ENCODE data around the gene TTC21B. TPM values are rescaled to one million over a fixed set of nuclear protein-coding genes. Genes with fewer than 3 reads are reported as not detected.

Gene TTC21B
- total RNA-seq, 4 donors from 2014 or later, result 27.6 to 79.2 (median 36.9) TPM

DNA sequence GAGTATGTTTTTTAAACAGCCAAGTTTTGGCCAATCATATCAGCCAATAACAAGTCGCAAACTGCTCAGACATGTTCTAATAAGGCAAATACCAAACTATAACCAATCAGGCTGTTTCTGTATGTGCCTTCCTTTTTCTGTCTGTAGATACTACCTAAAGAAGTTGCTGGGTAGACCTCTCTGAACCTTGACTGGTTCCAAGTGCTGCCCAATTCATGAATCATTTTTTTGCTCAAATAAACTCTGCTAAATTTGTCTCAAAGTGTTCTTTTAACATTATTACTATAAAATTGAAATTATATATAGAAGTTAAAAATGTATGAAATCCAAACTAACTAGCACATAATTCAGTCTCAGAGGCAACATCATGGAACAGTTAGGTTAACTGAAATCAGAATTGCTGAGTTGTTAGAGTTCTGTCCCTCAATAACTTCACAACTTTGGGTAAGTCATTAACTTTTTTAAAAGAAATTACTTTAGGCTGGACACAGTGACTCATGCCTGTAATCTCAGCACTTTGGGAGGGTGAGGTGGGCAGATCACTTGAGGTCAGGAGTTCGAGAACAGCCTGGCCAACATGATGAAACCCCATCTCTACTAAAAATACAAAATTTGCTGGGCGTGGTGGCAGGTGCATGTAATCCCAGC is 4.9 kb upstream of the TTC21B start:
- no peaks in the 10 kb centered on the region for H3K27me3 ChIP-seq
- H3K9me3 ChIP-seq, result no peaks in the 10 kb centered on the region
- H3K27ac ChIP-seq, result no peak overlapping the region
- H3K36me3 ChIP-seq, result no peaks in the 10 kb centered on the region
- TF ChIP-seq, protein P1, sequence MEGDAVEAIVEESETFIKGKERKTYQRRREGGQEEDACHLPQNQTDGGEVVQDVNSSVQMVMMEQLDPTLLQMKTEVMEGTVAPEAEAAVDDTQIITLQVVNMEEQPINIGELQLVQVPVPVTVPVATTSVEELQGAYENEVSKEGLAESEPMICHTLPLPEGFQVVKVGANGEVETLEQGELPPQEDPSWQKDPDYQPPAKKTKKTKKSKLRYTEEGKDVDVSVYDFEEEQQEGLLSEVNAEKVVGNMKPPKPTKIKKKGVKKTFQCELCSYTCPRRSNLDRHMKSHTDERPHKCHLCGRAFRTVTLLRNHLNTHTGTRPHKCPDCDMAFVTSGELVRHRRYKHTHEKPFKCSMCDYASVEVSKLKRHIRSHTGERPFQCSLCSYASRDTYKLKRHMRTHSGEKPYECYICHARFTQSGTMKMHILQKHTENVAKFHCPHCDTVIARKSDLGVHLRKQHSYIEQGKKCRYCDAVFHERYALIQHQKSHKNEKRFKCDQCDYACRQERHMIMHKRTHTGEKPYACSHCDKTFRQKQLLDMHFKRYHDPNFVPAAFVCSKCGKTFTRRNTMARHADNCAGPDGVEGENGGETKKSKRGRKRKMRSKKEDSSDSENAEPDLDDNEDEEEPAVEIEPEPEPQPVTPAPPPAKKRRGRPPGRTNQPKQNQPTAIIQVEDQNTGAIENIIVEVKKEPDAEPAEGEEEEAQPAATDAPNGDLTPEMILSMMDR (IDR thresholded peaks at IDR 0.05), result no peak
- TF ChIP-seq POLR2A (IDR thresholded peaks at IDR 0.05), result no peak
- DNase-seq, result no peak
- no peak overlapping the region for H3K4me3 ChIP-seq
- intact Hi-C loops (cut with DNase I; ENCODE audit: low total_unique reads), result no loop called here
- H3K4me1 ChIP-seq, result no peaks in the 10 kb centered on the region

DNA sequence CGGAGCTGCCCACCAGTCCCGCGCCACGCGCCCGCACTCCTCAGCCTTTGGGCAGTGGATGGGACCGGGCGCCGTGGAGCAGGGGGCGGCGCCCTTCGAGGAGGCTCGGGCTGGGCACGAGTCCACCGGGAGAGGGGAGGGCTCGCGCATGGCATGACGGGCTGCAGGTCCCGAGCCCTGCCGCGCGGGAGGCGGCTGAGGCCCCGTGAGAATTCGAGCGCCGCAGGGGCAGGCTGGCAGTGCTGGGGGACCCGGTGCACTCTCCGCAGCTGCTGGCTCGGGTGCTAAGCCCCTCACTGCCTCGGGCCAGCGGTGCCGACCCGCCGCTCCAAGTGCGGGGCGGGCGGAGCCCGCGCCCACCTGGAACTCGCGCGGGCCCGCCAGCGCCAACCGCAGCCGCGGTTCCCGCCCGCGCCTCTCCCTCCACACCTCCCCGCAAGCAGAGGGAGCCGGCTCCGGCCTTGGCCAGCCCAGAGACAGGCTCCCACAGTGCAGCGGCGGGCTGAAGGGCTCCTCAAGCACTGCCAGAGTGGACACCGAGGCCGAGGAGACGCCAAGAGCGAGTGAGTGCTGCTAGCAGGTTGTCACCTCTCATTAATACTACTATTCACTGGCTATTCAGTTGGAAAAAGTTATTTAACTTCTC is 3.6 kb upstream of the TTC21B start:
- no peak overlapping the region for H3K27ac ChIP-seq
- intact Hi-C loops (cut with DNase I; ENCODE audit: low total_unique reads), result no loop called here
- no peaks in the 10 kb centered on the region for H3K27me3 ChIP-seq
- H3K4me1 ChIP-seq, result no peaks in the 10 kb centered on the region
- no peak overlapping the region for H3K4me3 ChIP-seq
- no peak for DNase-seq
- no peaks in the 10 kb centered on the region for H3K9me3 ChIP-seq
- no peaks in the 10 kb centered on the region for H3K36me3 ChIP-seq
- TF ChIP-seq, protein P1 (IDR thresholded peaks at IDR 0.05), result no peak
- no peak for TF ChIP-seq POLR2A (IDR thresholded peaks at IDR 0.05)

DNA sequence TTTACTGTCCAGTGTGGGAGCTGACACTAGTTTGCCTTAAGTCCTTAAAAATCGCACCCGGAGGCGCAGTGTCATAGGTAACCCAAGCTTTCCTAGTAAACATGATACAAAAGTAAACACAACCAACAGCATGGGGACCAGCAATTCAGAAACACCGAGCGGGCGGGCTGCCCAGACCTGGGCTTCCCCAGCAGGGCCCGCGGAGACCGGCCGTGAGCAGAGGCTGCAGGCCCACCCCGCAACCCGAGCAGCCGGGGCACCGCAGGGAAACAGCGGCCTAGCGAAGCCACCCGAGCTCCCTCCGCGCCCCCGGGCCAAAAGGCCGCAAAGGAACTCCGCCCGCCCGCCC is 296 bp downstream of the TTC21B start:
- Histone ChIP-seq H3K36me3 (no peaks in the 10 kb centered on the region), H3K9me3 (no peaks in the 10 kb centered on the region), H3K27ac (peak overlapping the region; percentile 84 to 90), H3K27me3 (no peaks in the 10 kb centered on the region), H3K4me1 (no peaks in the 10 kb centered on the region), H3K4me3 (peak overlapping the region; percentile 69 to 88)
- intact Hi-C loops (cut with DNase I; ENCODE audit: low total_unique reads), result no loop called here
- no peak for DNase-seq
- no peak for TF ChIP-seq POLR2A (IDR thresholded peaks at IDR 0.05)
- TF ChIP-seq, protein P1 (IDR thresholded peaks at IDR 0.05), result no peak

DNA sequence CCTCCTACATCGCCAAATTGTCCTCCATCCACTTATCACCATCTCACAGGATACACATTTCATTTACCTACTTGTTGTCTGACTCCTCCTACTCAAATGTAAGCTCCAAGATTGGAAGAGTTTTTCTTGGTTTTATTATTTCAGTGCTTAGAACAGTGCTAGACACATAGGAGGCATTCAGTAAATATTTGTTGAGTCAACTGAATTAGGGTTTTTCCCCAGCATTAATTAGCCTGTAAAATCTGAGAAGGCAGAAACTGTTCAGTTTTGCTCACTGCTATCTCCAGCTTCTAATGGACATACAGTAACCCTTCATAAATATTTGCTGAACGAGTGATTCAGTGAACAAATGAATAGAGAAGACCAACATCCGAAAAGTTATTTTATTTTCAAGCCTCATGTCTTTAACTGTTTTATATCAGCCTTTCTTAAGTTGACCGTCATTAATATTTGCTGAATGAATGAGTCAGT is 800 bp downstream of the TTC21B start:
- Histone ChIP-seq H3K36me3 (no peaks in the 10 kb centered on the region), H3K4me3 (peak overlapping the region; percentile 69 to 88), H3K27me3 (no peaks in the 10 kb centered on the region), H3K4me1 (no peaks in the 10 kb centered on the region), H3K9me3 (no peaks in the 10 kb centered on the region), H3K27ac (peak overlapping the region; percentile 84 to 90)
- no peak for DNase-seq
- intact Hi-C loops (cut with DNase I; ENCODE audit: low total_unique reads), result no loop called here
- TF ChIP-seq, protein P1 (IDR thresholded peaks at IDR 0.05), result no peak

DNA sequence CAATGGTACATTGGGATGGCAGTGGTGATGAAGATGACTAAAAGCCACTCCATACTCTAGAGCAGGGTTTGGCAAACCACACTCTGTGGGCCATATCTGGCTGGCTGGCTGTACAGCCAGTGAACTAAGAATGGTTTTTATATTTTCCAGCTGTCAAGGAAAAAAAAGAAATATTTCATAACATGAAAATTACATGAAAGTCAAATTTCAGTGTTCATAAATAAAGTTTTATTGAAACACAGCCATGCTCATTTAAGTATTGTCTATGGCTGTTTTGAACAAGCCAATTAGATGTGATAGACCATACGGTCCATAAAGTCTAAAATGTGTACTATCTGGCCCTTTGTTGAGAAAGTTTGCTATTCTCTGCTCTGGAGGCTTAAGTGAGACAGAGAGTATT is 1.5 kb downstream of the TTC21B start:
- Histone ChIP-seq H3K4me1 (no peaks in the 10 kb centered on the region), H3K27ac (no peak overlapping the region), H3K36me3 (no peaks in the 10 kb centered on the region), H3K27me3 (no peaks in the 10 kb centered on the region), H3K4me3 (no peak overlapping the region), H3K9me3 (no peaks in the 10 kb centered on the region)
- intact Hi-C loops (cut with DNase I; ENCODE audit: low total_unique reads), result no loop called here
- TF ChIP-seq, protein P1 (IDR thresholded peaks at IDR 0.05), result no peak
- TF ChIP-seq POLR2A (IDR thresholded peaks at IDR 0.05), result no peak
- no peak for DNase-seq
